T47D (cell line): ENCODE results near the gene LRCH3.
"Not testable (repeated sequence)": the region's sequence is repeated elsewhere in the genome, so short reads cannot be mapped to it uniquely, and the experiment has no call there.

Experiments
- DNase-seq, 2 experiments: peaks; one replicate each; pipeline versions ENCODE4 v3.0.0 to v3.0.0-alpha.2; 2011 to 2012; ENCODE audit warnings: low read depth in 1 of 2, low spot score in 1 of 2
- JUND ChIP-seq: IDR thresholded peaks from 2 replicates; pipeline ENCODE4 v1.6.1; 2012; ENCODE audit warnings: low read depth
- in situ Hi-C: cut with HindIII; loops from 2 replicates; pipeline ENCODE4 v1.10.0; 2016; ENCODE audit warnings: low sequenced_read_pairs, low pct_unique_long_range_greater_than_20kb

The LRCH3 gene

GRCh38 chr3:197858133-197858532 lies 67.1 kb downstream of the LRCH3 start:
- in situ Hi-C loops, result no loop called here
- no peak for TF ChIP-seq JUND
- no peak for DNase-seq

GRCh38 chr3:197858598-197858997 lies 67.5 kb downstream of the LRCH3 start:
- in situ Hi-C loops, result no loop called here
- no peak for TF ChIP-seq JUND
- no peak for DNase-seq

- TF ChIP-seq JUND, result no peak
- in situ Hi-C loops, result no loop called here
- DNase-seq, result no peak
These were observed 75.0 kb downstream of the LRCH3 start for GRCh38 chr3:197866035-197866434.

GRCh38 chr3:197873329-197873728 lies 82.3 kb downstream of the LRCH3 start:
- TF ChIP-seq JUND, result no peak
- in situ Hi-C loops, result no loop called here
- no peak for DNase-seq

GRCh38 chr3:197874064-197874463 lies 83.0 kb downstream of the LRCH3 start:
- DNase-seq, result no peak
- in situ Hi-C loops, result no loop called here
- no peak for TF ChIP-seq JUND

- in situ Hi-C loops, result no loop called here
These were observed 83.6 kb downstream of the LRCH3 start for GRCh38 chr3:197874653-197875052.

GRCh38 chr3:197877902-197878301 lies 86.8 kb downstream of the LRCH3 start:
- DNase-seq, result no peak
- no peak for TF ChIP-seq JUND
- in situ Hi-C loops, result no loop called here

More at GRCh38 chr3:197874653-197875052, 83.6 kb downstream of the LRCH3 start:
- TF ChIP-seq JUND, result no peak
- DNase-seq, result peak in 1 of 2 experiments; percentile 84

- DNase-seq, result no peak
- in situ Hi-C loops, result no loop called here
These were observed 87.4 kb downstream of the LRCH3 start for GRCh38 chr3:197878427-197878826.

GRCh38 chr3:197880491-197881269 lies 89.6 kb downstream of the LRCH3 start:
- TF ChIP-seq JUND, result no peak
- peak; percentile 42 to 50 for DNase-seq
- in situ Hi-C loops, result no loop called here

More at GRCh38 chr3:197878427-197878826, 87.4 kb downstream of the LRCH3 start:
- TF ChIP-seq JUND, result no peak

- in situ Hi-C loops, result no loop called here
- TF ChIP-seq JUND, result no peak
These were observed 90.4 kb downstream of the LRCH3 start for GRCh38 chr3:197881270-197881969.

GRCh38 chr3:197881970-197882338 lies 90.9 kb downstream of the LRCH3 start:
- no peak for DNase-seq
- TF ChIP-seq JUND, result no peak

More at GRCh38 chr3:197881270-197881969, 90.4 kb downstream of the LRCH3 start:
- DNase-seq, result no peak

GRCh38 chr3:197882586-197882985 lies 91.5 kb downstream of the LRCH3 start:
- no peak for TF ChIP-seq JUND
- in situ Hi-C loops, result no loop called here
- peak; percentile 52 to 58 for DNase-seq

More at GRCh38 chr3:197881970-197882338, 90.9 kb downstream of the LRCH3 start:
- in situ Hi-C loops, result no loop called here

GRCh38 chr3:197883541-197883940 lies 92.5 kb downstream of the LRCH3 start:
- no peak for DNase-seq
- TF ChIP-seq JUND, result no peak
- in situ Hi-C loops, result no loop called here

GRCh38 chr3:197884330-197884729 lies 93.3 kb downstream of the LRCH3 start:
- in situ Hi-C loops, DNase-seq: not testable (repeated sequence)

GRCh38 chr3:197886052-197886451 lies 95.0 kb downstream of the LRCH3 start:
- DNase-seq, in situ Hi-C loops: not testable (repeated sequence)

GRCh38 chr3:197887430-197888053 lies 96.5 kb downstream of the LRCH3 start:
- in situ Hi-C loops, DNase-seq: not testable (repeated sequence)
